ENCODE measurements around the gene IZUMO1R.
"Not testable (repeated sequence)": the region's sequence is repeated elsewhere in the genome, so short reads cannot be mapped to it uniquely, and the experiment has no call there.

IZUMO1R gene

DNA sequence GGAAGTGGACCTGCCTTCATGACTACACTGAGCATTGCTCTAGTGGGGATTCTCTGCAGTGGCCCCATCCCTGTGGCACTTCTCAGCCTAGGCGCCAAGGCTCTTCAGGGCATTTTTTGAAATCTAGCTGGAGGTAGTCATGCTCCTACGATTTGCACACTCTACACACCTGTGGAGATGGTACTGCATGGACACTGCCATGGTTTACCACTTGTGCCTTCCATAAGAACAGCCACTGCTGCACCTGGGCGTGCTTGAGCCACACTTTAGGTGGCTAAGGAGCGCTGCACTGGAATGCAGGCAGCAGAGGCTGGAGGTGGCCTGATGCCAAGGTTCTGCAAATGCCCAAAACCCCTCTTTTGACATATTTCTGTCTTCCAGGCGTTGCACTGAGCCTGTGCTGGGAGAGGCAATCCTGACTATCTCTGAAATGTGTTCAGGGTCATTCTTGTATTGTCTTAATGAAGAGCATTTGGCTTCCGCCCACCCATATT is 24.3 kb downstream of the IZUMO1R start:
- FAIRE-seq: no peak

DNA sequence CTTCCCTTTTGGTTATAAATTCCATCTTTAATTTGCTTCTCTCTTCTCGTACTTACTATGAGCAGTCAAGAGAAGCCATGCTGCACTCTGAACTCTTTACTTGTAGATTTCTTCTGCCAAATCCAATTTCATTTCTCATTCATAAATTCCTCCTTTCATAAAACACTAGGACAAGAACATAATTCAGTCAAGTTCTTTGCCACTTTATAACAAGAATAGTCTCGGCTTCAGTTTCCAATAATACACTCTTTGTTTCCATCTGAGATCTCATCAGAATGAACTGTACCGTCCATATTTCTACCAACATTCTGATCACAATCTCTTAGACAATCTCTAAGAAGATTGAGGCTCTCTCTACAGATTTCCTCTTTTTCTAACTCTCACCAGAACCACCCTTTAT is 25.1 kb downstream of the IZUMO1R start:
- FAIRE-seq: no peak

DNA sequence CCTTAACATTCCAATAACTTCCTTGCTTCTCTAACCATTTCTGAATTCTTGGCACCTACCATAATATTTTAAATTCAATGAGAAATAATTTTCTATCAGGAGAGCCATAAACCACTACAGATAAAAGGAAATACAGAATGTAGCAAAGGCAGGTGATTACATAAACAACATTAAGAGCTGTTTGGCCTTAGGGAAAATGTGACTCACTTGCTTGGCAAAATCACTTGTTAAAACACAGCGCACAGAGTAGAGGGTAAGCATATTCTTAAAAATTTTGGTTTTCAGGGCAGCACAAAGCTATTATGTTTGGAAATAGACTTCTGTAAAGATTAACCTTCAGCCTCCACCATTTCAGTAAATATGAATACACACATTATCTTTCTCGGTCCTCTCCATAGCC is 26.4 kb downstream of the IZUMO1R start:
- no peak for FAIRE-seq

DNA sequence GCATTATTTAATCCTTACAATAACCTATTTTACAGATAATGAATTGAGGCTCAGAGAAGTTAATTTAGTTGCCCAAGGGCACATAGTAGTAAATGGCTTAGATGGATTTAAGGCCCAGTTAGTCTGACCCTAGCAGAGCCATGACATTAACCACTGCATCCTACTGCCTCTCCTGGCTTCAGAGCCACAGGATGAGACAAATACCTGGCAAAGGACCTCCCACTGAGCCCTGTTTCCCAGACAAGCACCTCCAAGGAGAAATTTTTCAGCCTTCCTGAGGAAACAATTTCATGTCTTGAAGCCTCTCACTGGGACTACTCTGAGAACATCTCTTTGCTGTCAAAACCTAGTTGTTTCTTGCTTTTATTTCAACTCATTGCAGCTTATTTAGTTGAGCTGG is 28.4 kb downstream of the IZUMO1R start:
- no peak for FAIRE-seq

DNA sequence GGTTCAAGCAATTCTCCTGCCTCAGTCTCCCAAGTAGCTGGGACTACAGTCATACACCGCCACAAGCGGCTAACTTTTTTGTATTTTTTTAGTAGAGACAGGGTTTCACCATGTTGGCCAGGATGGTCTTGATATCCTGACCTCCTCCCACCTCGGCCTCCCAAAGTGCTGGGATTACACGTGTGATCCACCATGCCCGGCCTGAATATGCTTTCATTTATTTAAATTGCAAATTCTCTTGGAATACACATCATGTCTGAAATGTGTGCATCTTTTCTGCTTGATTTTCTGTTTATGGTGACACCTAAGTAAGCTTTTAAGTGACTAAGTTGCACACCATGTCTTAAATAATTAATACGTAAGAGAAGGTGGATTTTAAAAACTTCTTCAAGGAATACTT is 31.7 kb downstream of the IZUMO1R start:
- no peak for FAIRE-seq

DNA sequence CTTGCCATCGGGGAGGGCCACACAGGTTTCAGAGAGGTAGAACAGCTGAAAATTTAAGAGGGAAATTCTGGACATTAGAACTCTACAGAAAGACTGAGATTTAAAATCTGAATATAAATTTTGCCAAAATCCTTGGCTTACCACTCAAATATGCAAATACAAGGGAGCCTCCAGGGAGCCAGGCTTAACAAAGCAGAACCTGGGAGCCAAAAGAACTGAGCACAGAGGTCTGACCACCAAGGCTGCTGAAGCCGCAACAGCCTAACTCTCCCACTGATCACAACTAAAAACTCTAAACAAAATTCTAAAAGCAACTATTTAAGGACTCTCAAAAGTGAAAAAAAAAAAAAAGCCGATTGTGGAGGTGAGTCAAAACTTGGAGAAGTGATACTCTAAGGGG is 34.3 kb downstream of the IZUMO1R start:
- no peak for FAIRE-seq

DNA sequence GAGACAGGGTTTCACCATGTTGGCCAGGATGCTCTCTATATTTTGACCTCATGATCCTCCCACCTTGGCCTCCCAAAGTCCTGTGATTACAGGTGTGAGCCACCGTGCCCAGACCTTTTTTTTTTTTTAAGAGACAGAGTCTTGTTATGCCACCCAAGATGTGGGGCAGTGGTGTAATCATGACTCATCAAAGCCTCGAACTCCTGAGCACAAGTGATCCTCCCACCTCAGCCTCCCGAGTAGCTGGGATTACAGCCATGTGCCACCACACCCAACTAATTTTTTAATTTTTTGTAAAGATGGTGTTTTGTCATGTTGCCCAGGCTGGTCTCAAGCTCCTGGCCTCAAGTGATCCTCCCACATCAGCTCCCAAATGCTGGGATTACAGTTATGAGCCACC is 37.9 kb downstream of the IZUMO1R start:
- FAIRE-seq: no peak

DNA sequence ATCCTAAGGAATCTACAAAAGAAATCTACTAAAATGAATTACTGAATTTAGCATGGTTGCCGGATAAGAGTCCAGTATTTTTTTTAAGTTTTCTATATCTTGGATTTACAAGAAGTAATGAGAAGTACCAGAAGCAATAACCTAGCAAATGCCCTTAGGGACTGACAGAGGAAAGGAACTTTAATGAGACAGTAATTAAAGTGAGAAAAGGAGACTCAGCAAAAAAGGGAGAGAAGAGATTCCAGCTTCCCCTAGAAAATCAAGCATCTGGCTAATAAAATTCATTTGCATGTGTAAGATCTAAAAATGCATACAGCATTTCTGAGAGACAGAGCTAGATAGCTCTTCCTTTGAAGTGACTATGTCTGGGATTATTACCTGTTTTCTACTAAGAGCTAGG is 39.1 kb downstream of the IZUMO1R start:
- FAIRE-seq: no peak

DNA sequence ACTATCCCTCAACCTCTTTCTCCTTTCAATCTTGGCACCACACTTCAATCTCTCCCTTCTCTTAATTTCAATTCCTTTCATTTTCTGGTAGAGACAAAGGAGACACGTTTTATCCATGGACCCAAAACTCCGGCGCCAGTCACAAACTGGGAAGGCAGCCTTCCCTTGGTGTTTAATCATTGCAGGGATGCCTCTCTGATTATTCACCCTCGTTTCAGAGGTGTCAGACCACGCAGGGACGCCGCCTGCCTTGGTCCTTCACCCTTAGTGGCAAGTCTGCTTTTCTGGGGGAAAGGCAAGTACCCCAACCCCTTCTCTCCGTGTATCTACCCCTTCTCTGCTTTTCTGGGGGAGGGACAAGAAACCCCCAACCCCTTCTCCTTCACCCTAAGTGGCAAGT is 41.9 kb downstream of the IZUMO1R start:
- FAIRE-seq: not testable (repeated sequence)

DNA sequence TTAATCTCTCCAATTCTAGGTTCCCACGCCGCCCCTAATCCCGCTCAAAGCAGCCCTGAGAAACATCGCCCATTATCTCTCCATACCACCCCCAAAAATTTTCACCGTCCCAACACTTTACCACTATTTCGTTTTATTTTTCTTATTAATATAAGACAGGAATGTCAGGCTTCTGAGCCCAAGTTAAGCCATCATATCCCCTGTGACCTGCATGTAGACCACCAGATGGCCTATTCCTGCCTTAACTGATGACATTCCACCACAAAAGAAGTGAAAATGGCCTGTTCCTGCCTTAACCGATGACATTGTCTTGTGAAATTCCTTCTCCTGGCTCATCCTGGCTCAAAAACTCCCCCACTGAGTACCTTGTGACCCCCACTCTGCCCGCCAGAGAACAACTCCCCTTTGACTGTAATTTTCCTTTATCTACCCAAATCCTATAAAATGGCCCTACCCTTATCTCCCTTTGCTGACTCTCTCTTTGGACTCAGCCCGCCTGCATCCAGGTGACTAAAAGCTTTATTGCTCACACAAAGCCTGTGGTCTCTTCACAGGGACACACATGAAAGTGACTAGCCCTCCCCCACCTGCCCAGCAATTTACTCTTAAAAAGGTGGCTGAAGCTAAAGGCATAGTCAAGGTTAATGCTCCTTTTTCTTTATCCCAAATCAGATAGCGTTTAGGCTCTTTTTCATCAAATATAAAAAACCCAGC is 46.6 kb downstream of the IZUMO1R start:
- FAIRE-seq: not testable (repeated sequence)

Data from G401.6 (cell line).